SK-N-SH (cell line): ENCODE data around the gene C15orf61. TPM values are rescaled to one million over a fixed set of nuclear protein-coding genes. Genes with fewer than 3 reads are reported as not detected.

Experiments used
- CTCF ChIA-PET: fragments of 300-600, 350-600 bp; formaldehyde crosslinking; extraction: SDS; loops from one replicate; lab custom pipeline; 2021; lab: Yijun Ruan, JAX
- POLR2A ChIA-PET: fragments of 350-600 bp; sonication (Branson Sonifier 250); formaldehyde crosslinking; extraction: SDS; loops from one replicate; lab custom pipeline; 2020; ENCODE audit warnings: antibody characterized with exemption, inconsistent platforms; lab: Yijun Ruan, JAX
- DNase-seq: peaks from one replicate; pipeline ENCODE4 v3.0.0; 2012
- H2AFZ ChIP-seq: fragments of 200-600 bp; sonication (generic); 2 replicates; pipeline ENCODE4 v1.8.1; 2016; ENCODE audit warnings: antibody characterized with exemption, mild to moderate bottlenecking, low read depth
- H3F3A ChIP-seq: fragments of 200-600 bp; sonication (generic); replicated peaks from 2 replicates; pipeline ENCODE3; 2016; ENCODE audit warnings: antibody characterized with exemption, mild to moderate bottlenecking; ENCODE audit not compliant: insufficient read depth
- H3K27ac ChIP-seq, 2 experiments: fragments of 200-500 bp in 1 of 2; fragments of 200-600 bp in 1 of 2; sonication (Bioruptor generic) in 1 of 2; sonication (generic), shearing (Covaris generic) in 1 of 2; 2 replicates each; pipeline versions ENCODE4 v1.5.1 to v1.6.1; 2014 to 2016; ENCODE audit warnings: low read depth in 2 of 2, inconsistent platforms in 1 of 2, low read length in 1 of 2, mild to moderate bottlenecking in 1 of 2, mixed read lengths in 1 of 2
- H3K27me3 ChIP-seq: fragments of 200-600 bp; sonication (generic), shearing (Covaris generic); 2 replicates; pipeline ENCODE4 v1.6.1; 2016; ENCODE audit warnings: mixed run types; ENCODE audit not compliant: insufficient read depth
- H3K36me3 ChIP-seq, 2 experiments: fragments of 200-500 bp in 1 of 2; fragments of 200-600 bp in 1 of 2; sonication (Bioruptor generic) in 1 of 2; sonication (generic) in 1 of 2; replicated peaks in 1 of 2; 2 replicates each; pipeline versions ENCODE3 to v1.5.1; 2014 to 2016; ENCODE audit warnings: low read length in 1 of 2, mild to moderate bottlenecking in 1 of 2; ENCODE audit not compliant: insufficient read depth in 2 of 2, control insufficient read depth in 1 of 2
- H3K4me1 ChIP-seq, 2 experiments: fragments of 200-500 bp in 1 of 2; fragments of 200-600 bp in 1 of 2; sonication (Bioruptor generic) in 1 of 2; sonication (generic), shearing (Covaris generic) in 1 of 2; 2 replicates each; pipeline versions ENCODE4 v1.5.1 to v1.6.1; 2014 to 2016; ENCODE audit warnings: low read depth in 1 of 2, low read length in 1 of 2, mixed run types in 1 of 2; ENCODE audit not compliant: insufficient read depth in 2 of 2, control insufficient read depth in 1 of 2
- H3K4me2 ChIP-seq: fragments of 200-600 bp; sonication (generic), shearing (Covaris generic); 2 replicates; pipeline ENCODE4 v1.6.1; 2017; ENCODE audit warnings: mixed run types
- H3K4me3 ChIP-seq, 2 experiments: fragments of 200-500 bp in 1 of 2; fragments of 200-600 bp in 1 of 2; sonication (Bioruptor generic) in 1 of 2; sonication (generic), shearing (Covaris generic) in 1 of 2; 2 replicates each; pipeline versions ENCODE4 v1.5.1 to v1.8.1; 2014 to 2016; ENCODE audit warnings: low read depth in 2 of 2, inconsistent platforms in 1 of 2, low read length in 1 of 2, mild to moderate bottlenecking in 1 of 2, mixed read lengths in 1 of 2, moderate library complexity in 1 of 2
- H3K79me2 ChIP-seq: fragments of 200-600 bp; sonication (generic); 2 replicates; pipeline ENCODE4 v1.8.1; 2017; ENCODE audit warnings: mild to moderate bottlenecking; ENCODE audit not compliant: insufficient read depth
- H3K9ac ChIP-seq: fragments of 200-600 bp; sonication (generic); 2 replicates; pipeline ENCODE4 v1.6.1; 2017; ENCODE audit warnings: mixed run types
- H3K9me2 ChIP-seq: fragments of 200-600 bp; sonication (generic); 2 replicates; pipeline ENCODE4 v1.6.1; 2017; ENCODE audit warnings: mixed run types
- H3K9me3 ChIP-seq: fragments of 200-600 bp; sonication (generic); 2 replicates; pipeline ENCODE4 v1.6.1; 2017; ENCODE audit warnings: mixed run types, mild to moderate bottlenecking, moderate library complexity
- H4K20me1 ChIP-seq: fragments of 200-600 bp; sonication (generic); 2 replicates; pipeline ENCODE4 v1.6.1; 2017; ENCODE audit warnings: mild to moderate bottlenecking, mixed run types; ENCODE audit not compliant: insufficient read depth
- CHD2 ChIP-seq: fragments of 150-350 bp; IDR thresholded peaks from 2 replicates; pipeline ENCODE4 v1.6.1; 2018; ENCODE audit warnings: low read length; ENCODE audit not compliant: partially characterized antibody
- ELF1 ChIP-seq: IDR thresholded peaks from 2 replicates; pipeline ENCODE4 v1.4.0; 2012
- EP300 ChIP-seq, 2 experiments: IDR thresholded peaks; 2 replicates each; pipeline versions ENCODE4 v1.4.0 to v1.6.1; 2012; ENCODE audit warnings: borderline replicate concordance in 1 of 2, low read depth in 1 of 2, low read length in 1 of 2
- EZH2phosphoT487 ChIP-seq: fragments of 200-600 bp; sonication (generic); IDR thresholded peaks from 2 replicates; pipeline ENCODE4 v1.6.1; 2017; ENCODE audit warnings: low read depth, mixed run types, mild to moderate bottlenecking, antibody characterized with exemption, moderate library complexity, borderline replicate concordance
- FOSL2 ChIP-seq: IDR thresholded peaks from 2 replicates; pipeline ENCODE4 v1.4.0; 2012; ENCODE audit warnings: low read depth, mild to moderate bottlenecking, moderate library complexity, borderline replicate concordance
- FOXJ3 ChIP-seq: sonication (generic); formaldehyde crosslinking; IDR thresholded peaks from 2 replicates; pipeline ENCODE4 v1.5.1; 2020; ENCODE audit warnings: mild to moderate bottlenecking, missing genetic modification reagents
- JUND ChIP-seq: IDR thresholded peaks from 2 replicates; pipeline ENCODE4 v1.4.0; 2012
- MEF2A ChIP-seq: IDR thresholded peaks from 2 replicates; pipeline ENCODE4 v1.4.0; 2012; ENCODE audit warnings: low read depth, borderline replicate concordance
- MXI1 ChIP-seq: IDR thresholded peaks from 2 replicates; pipeline ENCODE4 v1.6.1; 2012; ENCODE audit warnings: mild to moderate bottlenecking, low read depth, low read length, improper control_type of control experiment
- NFIC ChIP-seq: IDR thresholded peaks from 2 replicates; pipeline ENCODE4 v1.4.0; 2012; ENCODE audit warnings: borderline replicate concordance
- PBX3 ChIP-seq: IDR thresholded peaks from 2 replicates; pipeline ENCODE4; 2012
- POLR2AphosphoS5 ChIP-seq: IDR thresholded peaks from 2 replicates; pipeline ENCODE4 v1.6.1; 2012; ENCODE audit warnings: low read depth, low read length
- RAD21 ChIP-seq: IDR thresholded peaks from 2 replicates; pipeline ENCODE4 v1.6.1; 2012; ENCODE audit warnings: mild to moderate bottlenecking, low read length
- RCOR1 ChIP-seq: fragments of 150-350 bp; IDR thresholded peaks from 2 replicates; pipeline ENCODE4 v1.6.1; 2017; ENCODE audit warnings: antibody characterized with exemption, low read length
- RXRA ChIP-seq: IDR thresholded peaks from 2 replicates; pipeline ENCODE4 v1.4.0; 2012; ENCODE audit warnings: low read depth, mild to moderate bottlenecking, borderline replicate concordance
- SMC3 ChIP-seq: IDR thresholded peaks from 2 replicates; pipeline ENCODE4 v1.6.1; 2012; ENCODE audit warnings: low read depth, low read length, improper control_type of control experiment
- TCF12 ChIP-seq: IDR thresholded peaks from 2 replicates; pipeline ENCODE4 v1.4.0; 2012
- TEAD4 ChIP-seq: IDR thresholded peaks from 2 replicates; pipeline ENCODE4 v1.4.0; 2012; ENCODE audit warnings: mild to moderate bottlenecking, borderline replicate concordance; ENCODE audit not compliant: insufficient read depth
- ZBTB33 ChIP-seq: IDR thresholded peaks from 2 replicates; pipeline ENCODE4 v1.4.0; 2012; ENCODE audit warnings: low read depth, borderline replicate concordance
- WGBS: methylation state at CpG from one replicate; pipeline ENCODE4 v1.1.6; 2017; ENCODE audit warnings: low lambda C conversion rate; 5-methylcytosine and 5-hydroxymethylcytosine counted together
- polyA plus RNA-seq, 3 experiments: library from polyadenylated mRNA; depleted of rRNA; stranded (reverse); fragments of >200 nt; gene quantifications; 2 replicates each; pipeline ENCODE4 v1.2.3, GENCODE V29; 2012
- TF ChIP-seq, protein P1 (sequence below): IDR thresholded peaks from 2 replicates; pipeline ENCODE4 v1.6.1; 2012; ENCODE audit warnings: mild to moderate bottlenecking, low read depth, low read length, moderate library complexity

The C15orf61 gene
- polyA plus RNA-seq, 1 of the 3 experiments (the other 2 are of a cell fraction): 4.0 TPM

GRCh38 chr15:67528513-67528912, 7.6 kb downstream of the C15orf61 start:
- Histone ChIP-seq H3K4me2 (no peak overlapping the region), H3K9me2 (no peaks in the 10 kb centered on the region), H4K20me1 (no peaks in the 10 kb centered on the region), H3F3A (peaks cover 28% of the 10 kb centered on the region), H3K79me2 (peaks cover 28% of the 10 kb centered on the region), H2AFZ (no peak overlapping the region), H3K4me1 (peaks cover 7% of the 10 kb centered on the region in 2 experiments; a peak in 2 of 4 replicates), H3K9me3 (0 out of 2 replicates have a peak, but pooled peaks cover 5% of the 10 kb centered on the region), H3K36me3 (peaks cover 12 to 32% of the 10 kb centered on the region in 2 experiments), H3K9ac (no peak overlapping the region), H3K27me3 (no peaks in the 10 kb centered on the region), H3K4me3 (no peak overlapping the region), H3K27ac (no peak overlapping the region)
- TF ChIP-seq POLR2AphosphoS5: no peak
- TF ChIP-seq RCOR1: no peak
- no peak for TF ChIP-seq MXI1
- TF ChIP-seq EZH2phosphoT487: no peak
- TF ChIP-seq EP300 (IDR thresholded peaks at IDR 0.05; ENCODE audit: borderline replicate concordance in 1 of 2, low read depth in 1 of 2, low read length in 1 of 2): no peak
- TF ChIP-seq, protein P1, sequence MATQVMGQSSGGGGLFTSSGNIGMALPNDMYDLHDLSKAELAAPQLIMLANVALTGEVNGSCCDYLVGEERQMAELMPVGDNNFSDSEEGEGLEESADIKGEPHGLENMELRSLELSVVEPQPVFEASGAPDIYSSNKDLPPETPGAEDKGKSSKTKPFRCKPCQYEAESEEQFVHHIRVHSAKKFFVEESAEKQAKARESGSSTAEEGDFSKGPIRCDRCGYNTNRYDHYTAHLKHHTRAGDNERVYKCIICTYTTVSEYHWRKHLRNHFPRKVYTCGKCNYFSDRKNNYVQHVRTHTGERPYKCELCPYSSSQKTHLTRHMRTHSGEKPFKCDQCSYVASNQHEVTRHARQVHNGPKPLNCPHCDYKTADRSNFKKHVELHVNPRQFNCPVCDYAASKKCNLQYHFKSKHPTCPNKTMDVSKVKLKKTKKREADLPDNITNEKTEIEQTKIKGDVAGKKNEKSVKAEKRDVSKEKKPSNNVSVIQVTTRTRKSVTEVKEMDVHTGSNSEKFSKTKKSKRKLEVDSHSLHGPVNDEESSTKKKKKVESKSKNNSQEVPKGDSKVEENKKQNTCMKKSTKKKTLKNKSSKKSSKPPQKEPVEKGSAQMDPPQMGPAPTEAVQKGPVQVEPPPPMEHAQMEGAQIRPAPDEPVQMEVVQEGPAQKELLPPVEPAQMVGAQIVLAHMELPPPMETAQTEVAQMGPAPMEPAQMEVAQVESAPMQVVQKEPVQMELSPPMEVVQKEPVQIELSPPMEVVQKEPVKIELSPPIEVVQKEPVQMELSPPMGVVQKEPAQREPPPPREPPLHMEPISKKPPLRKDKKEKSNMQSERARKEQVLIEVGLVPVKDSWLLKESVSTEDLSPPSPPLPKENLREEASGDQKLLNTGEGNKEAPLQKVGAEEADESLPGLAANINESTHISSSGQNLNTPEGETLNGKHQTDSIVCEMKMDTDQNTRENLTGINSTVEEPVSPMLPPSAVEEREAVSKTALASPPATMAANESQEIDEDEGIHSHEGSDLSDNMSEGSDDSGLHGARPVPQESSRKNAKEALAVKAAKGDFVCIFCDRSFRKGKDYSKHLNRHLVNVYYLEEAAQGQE: no peak
- no peak for TF ChIP-seq ELF1
- TF ChIP-seq RAD21: no peak
- no peak for TF ChIP-seq FOXJ3 (CRISPR knock-in tag)
- no peak for TF ChIP-seq NFIC
- no peak for TF ChIP-seq SMC3
- 90% methylated on average over 3 of the region's 3 CpGs for WGBS
- ChIA-PET CTCF (interaction anchor here (0.8 kb wide), 1 partner anchor 582 kb away, joined by 3 read pairs; no protein-coding TSS in a partner anchor), POLR2A (no interaction called here)
- no peak for DNase-seq

DNA sequence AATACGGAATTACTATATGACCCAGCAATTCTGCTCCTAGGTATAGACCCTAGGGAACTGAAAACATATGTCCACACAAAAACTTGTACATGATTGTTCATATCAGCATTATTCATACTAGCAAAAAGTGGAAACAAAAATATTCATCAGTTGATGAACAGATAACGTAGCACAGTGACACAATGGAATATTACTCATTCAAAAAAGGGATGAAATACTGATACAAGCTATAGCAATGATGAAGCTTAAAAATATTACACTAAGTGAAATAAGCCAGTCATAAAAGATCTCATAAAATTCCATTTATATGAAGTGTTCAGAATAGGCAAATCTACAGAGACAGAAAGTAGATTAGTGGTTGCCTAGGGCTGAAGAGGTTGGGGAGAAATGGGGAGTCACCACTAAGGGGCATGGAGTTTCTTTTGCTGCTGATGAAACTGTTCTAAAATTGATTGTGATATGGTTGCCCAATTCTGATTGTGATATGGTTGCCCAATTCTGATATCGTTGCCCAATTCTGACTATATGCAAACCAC, 10.5 kb downstream of the C15orf61 start:
- 39% methylated on average over 3 of the region's 3 CpGs for WGBS
- Histone ChIP-seq H4K20me1 (no peaks in the 10 kb centered on the region), H3K36me3 (peaks cover 12 to 29% of the 10 kb centered on the region in 2 experiments), H3K27ac (peak overlapping the region in 1 of 2 experiments; percentile 76; a peak in 2 of 4 replicates), H3K79me2 (no peaks in the 10 kb centered on the region; the same call in 1 of the 2 replicates), H3K4me2 (no peak overlapping the region), H3K9me3 (0 out of 2 replicates have a peak, but pooled peaks cover 5% of the 10 kb centered on the region), H3K4me3 (no peak overlapping the region), H3K27me3 (no peaks in the 10 kb centered on the region), H3K9ac (0 out of 2 replicates have a peak overlapping the region, but pooled peaks have one; percentile 28), H2AFZ (peak overlapping the region; percentile 30; the same call in 1 of the 2 replicates), H3F3A (peaks cover 28% of the 10 kb centered on the region), H3K4me1 (peaks cover 0 to 5% of the 10 kb centered on the region in 2 experiments; a peak in 1 of 4 replicates), H3K9me2 (no peaks in the 10 kb centered on the region)
- DNase-seq: no peak
- ChIA-PET CTCF (no interaction called here), POLR2A (no interaction called here)
- TF ChIP-seq EP300 (IDR thresholded peaks at IDR 0.05; ENCODE audit: borderline replicate concordance in 1 of 2, low read depth in 1 of 2, low read length in 1 of 2) (peak in 1 of 2 experiments; percentile 43; a peak in 1 of 4 replicates), TEAD4 (peak; percentile 52; the same call in 1 of the 2 replicates), MEF2A (peak; percentile 57; the same call in 1 of the 2 replicates), FOXJ3 (CRISPR knock-in tag) (no peak), NFIC (0 out of 2 replicates have a peak, but pooled peaks have one; percentile 41), TCF12 (peak; percentile 86), FOSL2 (peak; percentile 85), PBX3 (peak; percentile 72), JUND (peak; percentile 83), POLR2AphosphoS5 (peak; percentile 28; the same call in 1 of the 2 replicates), RAD21 (no peak), SMC3 (no peak), ZBTB33 (0 out of 2 replicates have a peak, but pooled peaks have one; percentile 17), RXRA (peak; percentile 22; the same call in 1 of the 2 replicates), CHD2 (no peak)
